Lower lobe of right lung (tissue), 2 donors: ENCODE data around the gene CNTNAP4. TPM values are rescaled to one million over a fixed set of nuclear protein-coding genes. Genes with fewer than 3 reads are reported as not detected.

Source experiments
- ATAC-seq, 2 donors: fragments of 200-7000 bp; cut with Tn5 transposase; one replicate each; pipeline ENCODE4 v1.9.1; 2020 to 2022; ENCODE audit warnings: mild to moderate bottlenecking in 2 of 2, moderate library complexity in 2 of 2
- DNase-seq: peaks from one replicate; pipeline ENCODE4 v3.0.0-alpha.2; 2020
- H3K27ac ChIP-seq: fragments of 200-600 bp; one replicate; pipeline ENCODE4 v1.8.0; 2022
- H3K27me3 ChIP-seq: fragments of 200-600 bp; one replicate; pipeline ENCODE4 v1.8.0; 2022; ENCODE audit warnings: low read depth
- H3K36me3 ChIP-seq: fragments of 200-600 bp; one replicate; pipeline ENCODE4 v1.8.0; 2022; ENCODE audit warnings: mild to moderate bottlenecking
- H3K4me1 ChIP-seq: fragments of 200-600 bp; one replicate; pipeline ENCODE4 v1.8.0; 2022
- H3K4me3 ChIP-seq: fragments of 200-600 bp; one replicate; pipeline ENCODE4 v1.8.0; 2022; ENCODE audit warnings: mild to moderate bottlenecking
- H3K9me3 ChIP-seq: fragments of 200-600 bp; one replicate; pipeline ENCODE4 v1.8.0; 2022
- CTCF ChIP-seq: fragments of 200-600 bp; IDR thresholded peaks from one replicate; pipeline ENCODE4 v1.8.0; 2022; ENCODE audit warnings: antibody characterized with exemption, mild to moderate bottlenecking
- intact Hi-C: fragments of 100-400 bp; cut with DNase I; formaldehyde crosslinking; loops from one replicate; pipeline ENCODE4 v1.11.0; 2022
- total RNA-seq: library from RNA; stranded (reverse); fragmentation: NEBNext Ultra II Directional; extraction: Animal tissue kit (Norgen Biotek cat#: 25700); gene quantifications from one replicate; pipeline ENCODE4 v1.2.1, GENCODE V29; 2021
- donor health status: DM: no; HTN: yes; CAD: no; lungs with severe emphysema.

CNTNAP4 gene
- total RNA-seq, 1 donor from 2014 or later = not detected

- no peak for DNase-seq
- H3K4me3 ChIP-seq = no peak overlapping the region
- no peaks in the 10 kb centered on the region for H3K9me3 ChIP-seq
- intact Hi-C loops = no loop called here
- H3K27me3 ChIP-seq = no peaks in the 10 kb centered on the region
- H3K36me3 ChIP-seq = no peaks in the 10 kb centered on the region
- TF ChIP-seq CTCF = no peak
- no peak for ATAC-seq
- no peak overlapping the region for H3K27ac ChIP-seq
- H3K4me1 ChIP-seq = no peaks in the 10 kb centered on the region
Measured at GRCh38 chr16:76268824-76269223, 8.4 kb upstream of the CNTNAP4 start.

- no peaks in the 10 kb centered on the region for H3K36me3 ChIP-seq
- TF ChIP-seq CTCF = no peak
Measured at GRCh38 chr16:76277460-76278030, 344 bp downstream of the CNTNAP4 start.

GRCh38 chr16:76278086-76278485 lies 885 bp downstream of the CNTNAP4 start:
- Histone ChIP-seq H3K4me1 (no peaks in the 10 kb centered on the region), H3K27me3 (no peaks in the 10 kb centered on the region), H3K36me3 (no peaks in the 10 kb centered on the region), H3K9me3 (no peaks in the 10 kb centered on the region), H3K27ac (no peak overlapping the region), H3K4me3 (no peak overlapping the region)
- intact Hi-C loops = no loop called here
- ATAC-seq (no peak), DNase-seq (no peak)
- no peak for TF ChIP-seq CTCF

More at GRCh38 chr16:76277460-76278030, 344 bp downstream of the CNTNAP4 start:
- no peaks in the 10 kb centered on the region for H3K9me3 ChIP-seq
- no peaks in the 10 kb centered on the region for H3K27me3 ChIP-seq
- H3K27ac ChIP-seq = no peak overlapping the region
- DNase-seq (no peak), ATAC-seq (no peak)
- intact Hi-C loops = no loop called here
- H3K4me1 ChIP-seq = no peaks in the 10 kb centered on the region
- H3K4me3 ChIP-seq = no peak overlapping the region

GRCh38 chr16:76278980-76279379 lies 1.8 kb downstream of the CNTNAP4 start:
- Histone ChIP-seq H3K27ac (no peak overlapping the region), H3K9me3 (no peaks in the 10 kb centered on the region), H3K36me3 (no peaks in the 10 kb centered on the region), H3K4me1 (no peaks in the 10 kb centered on the region), H3K27me3 (no peaks in the 10 kb centered on the region), H3K4me3 (no peak overlapping the region)
- ATAC-seq (no peak), DNase-seq (no peak)
- no peak for TF ChIP-seq CTCF
- intact Hi-C loops = no loop called here

GRCh38 chr16:76280421-76281215 lies 3.4 kb downstream of the CNTNAP4 start:
- ATAC-seq (no peak), DNase-seq (no peak)
- H3K27ac ChIP-seq = no peak overlapping the region
- H3K27me3 ChIP-seq = no peaks in the 10 kb centered on the region
- no peaks in the 10 kb centered on the region for H3K36me3 ChIP-seq
- intact Hi-C loops = no loop called here
- no peaks in the 10 kb centered on the region for H3K4me1 ChIP-seq
- no peak overlapping the region for H3K4me3 ChIP-seq
- no peaks in the 10 kb centered on the region for H3K9me3 ChIP-seq
- TF ChIP-seq CTCF = no peak
